Mesothelial cell of epicardium (in vitro differentiated cells): Measurements from ENCODE around the gene UQCRC1. TPM values are rescaled to one million over a fixed set of nuclear protein-coding genes. Genes with fewer than 3 reads are reported as not detected.

ENCODE experiments used
- DNase-seq, 2 experiments: peaks; one replicate each; pipeline ENCODE4 v3.0.0; 2021; ENCODE audit warnings: low spot score in 2 of 2; ENCODE audit not compliant: unreplicated experiment in 2 of 2
- H3K27ac Mint-ChIP-seq: 2 replicates; pipeline ENCODE4 v1.8.0; 2021; ENCODE audit warnings: mixed read lengths
- H3K27me3 Mint-ChIP-seq: 2 replicates; pipeline ENCODE4 v1.8.0; 2021; ENCODE audit warnings: low read depth, mixed read lengths
- H3K36me3 Mint-ChIP-seq: 2 replicates; pipeline ENCODE4 v1.8.0; 2021; ENCODE audit warnings: mixed read lengths
- H3K4me1 Mint-ChIP-seq: 2 replicates; pipeline ENCODE4 v1.8.0; 2021; ENCODE audit warnings: mixed read lengths
- H3K4me3 Mint-ChIP-seq: 2 replicates; pipeline ENCODE4 v1.8.0; 2021; ENCODE audit warnings: mild to moderate bottlenecking, moderate library complexity, mixed read lengths
- H3K9me3 Mint-ChIP-seq: 2 replicates; pipeline ENCODE4 v1.8.0; 2021; ENCODE audit warnings: mixed read lengths
- total RNA-seq: library from RNA; stranded (reverse); gene quantifications from 3 replicates; pipeline ENCODE4 v1.2.1, GENCODE V29; 2021
- TF ChIP-seq, protein P1 (sequence below): fragments of 200-600 bp; sonication (generic); IDR thresholded peaks from one replicate; pipeline ENCODE4 v1.5.0; 2021; ENCODE audit warnings: antibody characterized with exemption; ENCODE audit not compliant: unreplicated experiment

UQCRC1 gene
- total RNA-seq, 1 donor from 2014 or later: 171 TPM

GRCh38 chr3:48631516-48632448 is 22.3 kb upstream of the UQCRC1 start:
- Mint-ChIP-seq H3K4me3 (no peak overlapping the region), H3K9me3 (no peaks in the 10 kb centered on the region), H3K36me3 (peaks cover 17% of the 10 kb centered on the region), H3K27me3 (peaks cover 1% of the 10 kb centered on the region), H3K4me1 (peaks cover 16% of the 10 kb centered on the region), H3K27ac (no peak overlapping the region)
- TF ChIP-seq, protein P1, sequence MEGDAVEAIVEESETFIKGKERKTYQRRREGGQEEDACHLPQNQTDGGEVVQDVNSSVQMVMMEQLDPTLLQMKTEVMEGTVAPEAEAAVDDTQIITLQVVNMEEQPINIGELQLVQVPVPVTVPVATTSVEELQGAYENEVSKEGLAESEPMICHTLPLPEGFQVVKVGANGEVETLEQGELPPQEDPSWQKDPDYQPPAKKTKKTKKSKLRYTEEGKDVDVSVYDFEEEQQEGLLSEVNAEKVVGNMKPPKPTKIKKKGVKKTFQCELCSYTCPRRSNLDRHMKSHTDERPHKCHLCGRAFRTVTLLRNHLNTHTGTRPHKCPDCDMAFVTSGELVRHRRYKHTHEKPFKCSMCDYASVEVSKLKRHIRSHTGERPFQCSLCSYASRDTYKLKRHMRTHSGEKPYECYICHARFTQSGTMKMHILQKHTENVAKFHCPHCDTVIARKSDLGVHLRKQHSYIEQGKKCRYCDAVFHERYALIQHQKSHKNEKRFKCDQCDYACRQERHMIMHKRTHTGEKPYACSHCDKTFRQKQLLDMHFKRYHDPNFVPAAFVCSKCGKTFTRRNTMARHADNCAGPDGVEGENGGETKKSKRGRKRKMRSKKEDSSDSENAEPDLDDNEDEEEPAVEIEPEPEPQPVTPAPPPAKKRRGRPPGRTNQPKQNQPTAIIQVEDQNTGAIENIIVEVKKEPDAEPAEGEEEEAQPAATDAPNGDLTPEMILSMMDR: no peak
- DNase-seq: no peak

GRCh38 chr3:48630833-48631232 is 21.4 kb upstream of the UQCRC1 start:
- no peak overlapping the region for H3K4me3 Mint-ChIP-seq
- peaks cover 1% of the 10 kb centered on the region for H3K27me3 Mint-ChIP-seq
- no peak for DNase-seq
- H3K9me3 Mint-ChIP-seq: no peaks in the 10 kb centered on the region
- H3K27ac Mint-ChIP-seq: no peak overlapping the region
- peaks cover 21% of the 10 kb centered on the region for H3K36me3 Mint-ChIP-seq
- TF ChIP-seq, protein P1: no peak
- peaks cover 9% of the 10 kb centered on the region for H3K4me1 Mint-ChIP-seq

DNA sequence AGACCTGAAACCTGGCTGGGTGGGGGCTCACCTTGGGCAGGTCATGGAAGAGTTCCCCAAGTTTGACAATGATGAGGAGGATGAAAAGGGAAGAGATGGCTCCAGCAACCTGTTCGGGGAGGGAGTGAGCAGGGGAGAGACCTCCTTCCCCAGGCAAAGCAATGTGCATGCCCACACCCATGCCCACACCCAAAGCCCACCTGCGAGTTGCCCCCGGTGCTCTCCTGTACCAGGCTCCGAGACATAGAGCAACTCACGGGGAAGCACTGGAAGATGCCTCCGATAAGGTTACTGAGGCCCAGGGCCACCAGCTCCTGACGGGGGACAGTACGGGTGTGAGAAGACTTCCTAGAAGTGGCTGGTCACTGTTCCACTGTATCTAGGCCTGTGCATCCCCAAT is 21.0 kb upstream of the UQCRC1 start:
- no peak for DNase-seq
- Mint-ChIP-seq H3K27me3 (peaks cover 1% of the 10 kb centered on the region), H3K27ac (no peak overlapping the region), H3K36me3 (peaks cover 21% of the 10 kb centered on the region), H3K4me3 (no peak overlapping the region), H3K4me1 (peaks cover 7% of the 10 kb centered on the region), H3K9me3 (no peaks in the 10 kb centered on the region)
- TF ChIP-seq, protein P1: no peak

- Mint-ChIP-seq H3K27me3 (peaks cover 1% of the 10 kb centered on the region), H3K4me1 (peaks cover 7% of the 10 kb centered on the region), H3K27ac (no peak overlapping the region), H3K36me3 (peaks cover 21% of the 10 kb centered on the region), H3K4me3 (no peak overlapping the region), H3K9me3 (no peaks in the 10 kb centered on the region)
- no peak for DNase-seq
- TF ChIP-seq, protein P1: no peak
These were observed 20.4 kb upstream of the UQCRC1 start for GRCh38 chr3:48629894-48630293.

DNA sequence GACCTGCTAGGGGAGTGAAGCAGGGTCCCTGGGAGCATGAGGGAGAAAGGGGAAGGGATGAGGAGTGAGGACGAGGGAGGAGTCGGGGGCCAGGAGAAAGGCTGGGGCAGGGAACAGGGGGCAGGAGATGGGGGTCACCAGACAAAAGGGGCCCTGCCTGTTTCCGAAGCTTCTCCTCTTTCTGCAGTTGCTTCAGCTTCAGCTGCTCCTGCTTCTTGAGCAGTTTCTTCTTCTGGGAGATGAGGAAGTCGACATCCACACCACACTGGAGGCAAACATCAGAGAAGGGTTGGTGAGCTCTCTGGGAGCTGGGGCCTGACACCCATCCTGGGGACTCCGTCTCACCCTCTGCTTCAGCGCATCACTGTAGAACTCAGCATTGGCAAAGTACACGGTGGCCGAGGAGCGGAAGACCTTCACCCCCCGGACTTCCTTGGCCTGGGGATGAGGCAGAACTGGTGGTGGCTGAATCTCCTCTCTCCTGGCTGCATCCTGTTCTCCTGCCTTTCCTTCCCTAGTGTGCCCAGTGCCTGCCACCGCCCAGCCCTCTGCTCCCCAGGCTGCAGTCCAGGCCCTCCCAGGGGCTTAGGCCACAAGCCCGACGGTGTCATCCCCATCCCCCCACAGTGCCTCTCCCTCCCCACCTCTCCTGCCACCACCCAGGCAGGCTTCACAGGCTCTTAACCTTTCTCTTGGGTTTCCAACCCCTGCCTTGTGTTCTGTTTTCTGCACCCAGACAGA is 19.0 kb upstream of the UQCRC1 start:
- DNase-seq: no peak
- no peak overlapping the region for H3K27ac Mint-ChIP-seq
- H3K9me3 Mint-ChIP-seq: no peaks in the 10 kb centered on the region
- H3K27me3 Mint-ChIP-seq: no peaks in the 10 kb centered on the region
- no peaks in the 10 kb centered on the region for H3K4me1 Mint-ChIP-seq
- H3K4me3 Mint-ChIP-seq: no peak overlapping the region
- TF ChIP-seq, protein P1: no peak
- peaks cover 21% of the 10 kb centered on the region for H3K36me3 Mint-ChIP-seq
